ENCODE results near the gene IL1RAPL1.

DNA sequence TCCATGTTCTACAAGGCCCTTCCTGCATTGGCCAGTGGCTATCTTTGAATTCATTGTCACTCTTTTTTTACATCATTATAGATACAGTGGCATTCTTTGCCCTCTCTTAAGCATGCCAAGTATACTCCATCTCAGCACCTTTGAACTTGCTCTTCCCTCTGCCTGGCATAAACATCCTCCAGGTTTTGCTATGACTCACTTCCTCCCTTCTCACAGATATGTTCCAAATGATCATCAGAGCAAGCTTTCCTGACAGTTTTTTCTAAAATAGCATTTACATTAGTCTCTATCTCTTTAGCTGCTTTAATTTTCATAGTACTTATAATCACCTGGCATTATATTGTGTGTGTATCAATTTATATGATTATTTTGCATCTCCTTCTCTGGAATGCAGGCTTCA is 1074.9 kb downstream of the IL1RAPL1 start:
- TF ChIP-seq ZNF274 (IDR thresholded peaks at IDR 0.05; ENCODE audit: low read depth, low read length) (no peak), SUZ12 (IDR thresholded peaks at IDR 0.05; ENCODE audit: extremely low read depth, insufficient read depth, insufficient read length) (no peak), YY1 (IDR thresholded peaks at IDR 0.05; ENCODE audit: insufficient read depth, insufficient read length) (no peak)

All from NT2/D1 (cell line).